GM19351 (cell line): ENCODE data around the gene FAM135A.
A peak's percentile ranks its signal among the peaks of the same experiment; 100 is the strongest.
"Not testable (repeated sequence)": the region's sequence is repeated elsewhere in the genome, so short reads cannot be mapped to it uniquely, and the experiment has no call there.

ENCODE experiments used
- ATAC-seq: cut with Tn5 transposase; IDR thresholded peaks from one replicate; pipeline ENCODE4 v1.9.1; 2021; ENCODE audit warnings: mild to moderate bottlenecking, moderate library complexity; ENCODE audit not compliant: unreplicated experiment

The FAM135A gene

GRCh38 chr6:70396163-70396562 is 17.1 kb upstream of the FAM135A start:
- ATAC-seq = no peak

DNA sequence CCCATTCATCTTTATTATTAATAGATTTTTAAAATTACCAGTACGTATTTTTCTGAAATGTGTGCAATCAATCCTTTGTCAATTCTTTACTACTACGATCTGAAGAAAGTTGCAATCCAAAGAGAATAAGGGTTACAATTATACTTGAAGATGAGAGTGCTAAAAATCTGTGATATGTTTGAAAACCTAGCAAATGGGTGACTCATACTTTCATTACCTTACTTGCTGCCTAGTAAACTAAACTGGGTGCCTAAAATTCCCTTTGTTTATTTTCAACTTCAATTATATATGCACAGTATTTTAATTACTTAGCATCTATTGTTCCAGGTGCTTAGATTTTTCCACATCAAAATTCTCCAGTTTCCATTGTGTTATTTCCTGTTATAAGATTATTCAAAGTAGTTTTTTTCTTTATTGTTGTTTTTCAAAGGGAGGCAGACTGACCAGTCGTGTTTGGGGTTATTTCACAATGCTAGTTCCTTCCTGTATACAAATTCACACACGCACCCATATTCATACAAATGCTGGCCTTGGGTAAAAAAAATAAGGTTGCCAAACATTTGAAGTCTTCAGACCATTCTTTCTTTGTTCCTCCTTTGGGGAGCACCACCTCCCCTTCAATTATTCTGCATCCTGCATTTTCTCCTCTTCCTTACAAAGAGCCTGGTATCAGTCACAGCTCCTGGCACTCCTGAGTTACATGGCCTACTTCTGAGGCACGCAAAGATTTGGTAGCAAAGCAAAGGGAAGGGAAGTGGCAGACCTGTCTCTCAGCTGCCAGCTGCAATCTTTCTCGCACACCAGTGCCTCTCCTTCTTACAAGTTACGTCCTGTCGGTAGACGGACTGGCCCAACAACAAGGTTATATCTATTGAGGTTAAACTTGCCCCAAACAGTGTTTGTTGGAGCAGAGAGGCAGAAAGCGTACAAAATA is 16.2 kb upstream of the FAM135A start:
- no peak for ATAC-seq

GRCh38 chr6:70398783-70399728 is 14.3 kb upstream of the FAM135A start:
- no peak for ATAC-seq

DNA sequence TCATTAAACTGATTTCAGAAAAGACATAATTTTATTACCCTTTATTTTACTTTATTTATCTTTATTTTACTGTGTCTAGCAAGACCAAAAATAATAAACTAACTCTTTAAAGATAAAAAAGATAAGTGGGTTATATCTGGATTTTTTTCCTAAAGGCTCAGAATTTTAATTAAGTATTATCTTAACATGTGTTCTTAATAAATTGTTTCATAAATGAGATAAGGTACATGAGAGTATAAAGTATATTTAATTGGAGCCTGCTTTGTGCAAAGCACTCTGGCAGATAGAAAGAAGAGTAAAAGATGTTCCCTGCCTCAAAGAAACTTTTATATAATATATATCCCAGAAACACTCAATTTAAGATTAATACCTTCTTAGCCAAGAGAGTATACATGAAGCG is 8.7 kb upstream of the FAM135A start:
- ATAC-seq = no peak

DNA sequence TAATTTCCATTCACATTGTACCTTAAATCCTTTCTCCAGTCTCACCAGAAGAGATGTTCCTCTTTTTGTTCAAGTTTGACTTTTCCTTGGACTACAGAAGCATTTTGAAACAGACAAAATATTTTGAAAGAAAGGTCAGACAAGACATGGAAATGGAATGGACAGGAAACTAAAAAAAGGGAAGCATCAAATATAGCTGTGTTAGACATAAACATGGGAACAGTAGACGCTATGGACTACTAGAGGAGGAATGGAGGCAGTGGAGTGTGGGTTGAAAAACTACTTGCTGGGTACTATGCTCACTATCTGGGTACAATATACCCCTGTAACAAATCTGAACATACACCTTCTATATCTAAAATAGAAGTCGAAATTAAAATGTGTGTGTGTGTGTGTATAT is 4.1 kb upstream of the FAM135A start:
- ATAC-seq = no peak

DNA sequence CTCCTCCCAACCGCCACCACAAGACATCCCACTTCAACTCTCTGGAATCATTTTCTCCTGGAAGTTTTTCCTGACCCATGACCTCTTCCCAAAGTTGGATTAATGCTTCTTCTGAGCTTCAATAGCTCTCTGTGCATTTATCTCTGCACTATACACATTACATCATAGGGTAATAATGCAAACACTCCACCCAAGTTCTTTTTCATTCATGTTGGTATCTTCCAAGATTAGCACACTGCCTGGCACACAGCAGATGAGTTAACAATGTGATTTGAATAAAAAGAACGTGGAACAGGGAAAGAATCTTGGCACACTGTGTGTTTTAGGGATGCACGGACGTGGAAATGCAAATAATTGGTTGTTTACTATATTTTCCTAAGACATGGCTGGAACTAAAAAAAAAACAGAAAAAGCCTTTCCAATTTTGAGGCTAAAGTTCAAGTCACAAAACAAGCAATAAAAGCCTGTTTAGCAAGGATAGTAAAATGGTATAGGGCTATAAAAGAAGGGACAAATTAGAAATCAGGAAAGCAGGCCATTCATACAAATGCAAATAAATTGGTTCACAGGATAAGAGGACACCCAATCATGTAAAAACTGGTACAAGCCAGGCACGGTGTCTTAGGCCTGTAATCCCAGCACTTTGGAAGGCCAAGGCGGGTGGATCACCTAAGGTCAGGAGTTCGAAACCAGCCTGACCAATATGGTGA is 1.6 kb upstream of the FAM135A start:
- ATAC-seq = no peak

DNA sequence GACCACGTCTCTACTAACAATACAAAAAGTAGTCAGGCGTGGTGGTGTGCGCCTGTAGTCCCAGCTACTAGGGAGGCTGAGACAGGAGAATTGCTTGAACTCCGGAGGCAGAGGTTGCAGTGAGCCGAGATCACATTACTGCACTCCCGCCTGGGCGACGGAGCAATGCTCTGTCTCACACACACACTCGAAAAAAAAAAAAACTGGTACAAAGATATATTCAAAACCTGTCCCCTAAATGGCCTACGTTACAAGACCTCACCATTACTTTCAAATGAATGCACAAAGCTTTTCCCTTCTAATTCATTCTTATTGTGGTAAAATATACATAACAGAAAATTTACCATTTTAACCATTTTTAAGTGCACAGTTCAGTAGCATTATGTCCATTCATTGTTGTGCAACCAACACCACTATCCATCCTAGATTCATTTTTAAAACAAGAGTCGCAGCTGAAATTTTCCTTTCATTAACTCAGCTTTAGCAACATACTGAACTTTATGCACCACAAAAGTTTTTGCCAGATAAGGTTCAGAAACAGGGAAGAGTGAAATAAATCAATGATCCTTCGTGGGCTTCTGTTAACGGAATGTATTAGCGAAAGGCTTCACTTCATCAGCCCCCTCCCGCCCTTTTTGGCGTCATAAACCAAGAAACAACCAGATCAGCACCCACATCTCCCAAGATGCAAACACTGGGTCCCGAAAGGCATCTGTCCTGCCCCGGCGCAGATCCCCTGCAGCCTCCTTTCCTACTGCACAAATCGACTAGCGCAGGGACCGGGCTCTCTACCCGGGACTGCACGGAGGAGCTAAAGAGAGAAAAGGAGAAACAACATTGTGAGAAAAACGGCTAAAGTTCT is 825 bp upstream of the FAM135A start:
- ATAC-seq = peak; percentile 15

- no peak for ATAC-seq
Measured at GRCh38 chr6:70413992-70414494, 735 bp downstream of the FAM135A start.

GRCh38 chr6:70414813-70415212 is 1.5 kb downstream of the FAM135A start:
- no peak for ATAC-seq

DNA sequence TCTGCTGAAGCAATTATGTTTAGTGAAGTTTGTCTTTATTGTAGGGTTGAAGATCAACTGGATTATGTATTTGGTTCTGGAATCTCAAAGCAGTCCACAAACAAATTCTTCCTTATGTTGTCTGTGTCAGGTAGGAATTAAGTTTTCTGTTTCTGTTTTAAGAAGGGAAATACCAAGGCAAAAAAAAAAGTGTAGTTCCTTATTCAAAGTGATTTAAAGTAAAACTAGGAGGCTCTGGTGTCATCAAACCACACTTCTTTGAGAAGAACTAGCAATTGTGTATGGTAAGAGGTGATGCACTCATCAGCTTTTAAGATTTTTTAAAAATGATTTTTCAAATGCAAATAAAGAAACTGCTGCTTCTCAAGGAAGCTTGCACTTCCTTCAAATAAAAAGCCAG is 1.9 kb downstream of the FAM135A start:
- ATAC-seq = no peak

GRCh38 chr6:70415660-70416059 is 2.4 kb downstream of the FAM135A start:
- ATAC-seq = no peak

DNA sequence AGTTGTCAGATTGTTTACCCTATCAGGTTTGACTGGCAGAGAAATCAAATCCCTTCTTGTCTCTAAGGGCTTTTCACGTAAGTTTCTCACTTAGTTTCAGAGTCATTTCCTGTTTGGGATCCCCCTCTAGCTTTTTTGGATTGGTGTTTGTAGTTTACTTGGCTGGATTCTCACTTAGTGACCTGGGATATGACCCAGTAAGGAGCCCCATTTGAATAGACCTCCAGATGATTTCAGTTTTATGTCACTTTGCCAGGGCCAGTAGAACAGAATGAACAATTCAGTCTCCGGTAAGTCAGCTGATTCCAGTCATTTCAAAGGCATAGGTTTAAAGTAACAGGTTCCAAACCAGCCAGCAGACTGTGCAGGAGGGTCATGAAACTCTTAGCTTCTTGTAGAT is 8.2 kb downstream of the FAM135A start:
- ATAC-seq = no peak

GRCh38 chr6:70423189-70424134 is 10.2 kb downstream of the FAM135A start:
- ATAC-seq = no peak

- ATAC-seq = no peak
Measured at GRCh38 chr6:70424291-70424690, 11.0 kb downstream of the FAM135A start.

DNA sequence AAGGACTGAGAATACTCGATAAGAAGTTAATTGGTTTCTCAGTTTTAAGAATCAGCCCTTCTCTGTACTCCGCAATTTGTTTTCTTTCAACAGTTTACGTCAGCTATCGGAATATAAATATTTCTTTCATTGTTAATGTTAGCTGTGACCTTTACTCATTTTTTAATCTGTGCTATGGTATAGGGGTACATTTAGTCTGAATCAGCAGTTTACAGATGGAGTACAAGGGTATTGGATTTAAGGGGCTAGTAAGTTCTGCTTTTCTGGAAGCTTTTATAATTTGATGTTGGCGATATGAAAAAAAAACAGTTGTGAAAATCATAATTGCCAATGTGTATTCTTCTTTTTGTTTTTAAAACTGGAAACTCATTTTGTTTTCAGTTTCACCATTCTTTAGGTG is 23.0 kb downstream of the FAM135A start:
- no peak for ATAC-seq

GRCh38 chr6:70445001-70445400 is 31.7 kb downstream of the FAM135A start:
- ATAC-seq = no peak

DNA sequence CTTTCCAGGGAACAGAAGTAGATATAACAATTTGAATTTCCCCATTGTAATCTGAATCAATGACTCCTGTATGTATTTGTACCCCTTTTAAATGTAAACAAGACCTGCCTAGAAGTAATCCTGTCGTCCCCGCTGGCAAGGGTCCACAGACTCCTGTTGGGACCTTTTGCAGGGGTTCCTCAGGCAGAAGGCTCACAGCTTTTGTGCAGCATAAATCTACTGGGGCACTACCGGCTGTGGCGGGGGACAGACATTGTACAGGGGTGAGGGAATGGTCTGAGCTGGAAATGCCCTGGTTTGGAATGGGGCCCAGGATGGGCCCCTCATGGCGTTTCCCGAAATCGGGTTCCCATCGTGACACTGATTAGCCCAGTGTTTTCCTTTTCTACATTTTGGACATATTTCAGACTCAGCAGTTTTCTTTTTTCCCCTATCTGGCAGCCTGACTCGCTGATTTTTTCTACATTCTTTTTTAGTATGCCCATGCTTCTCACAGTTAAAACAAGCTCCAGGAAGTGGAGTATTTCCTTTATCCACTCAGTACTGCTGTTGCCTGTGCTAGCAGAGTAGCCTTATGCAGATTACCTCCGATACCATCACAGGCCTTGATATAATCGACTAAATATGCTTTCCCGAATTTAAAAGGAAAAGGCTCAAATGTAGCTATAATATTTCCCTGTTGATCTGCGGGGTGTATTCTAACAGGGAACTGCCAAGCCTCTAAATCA is 34.2 kb downstream of the FAM135A start:
- ATAC-seq = not testable (repeated sequence)

GRCh38 chr6:70453899-70454298 is 40.6 kb downstream of the FAM135A start:
- ATAC-seq = not testable (repeated sequence)
